Left renal cortex interstitium (tissue), 4 donors: ENCODE measurements around the gene CAPN8. TPM values are rescaled to one million over a fixed set of nuclear protein-coding genes. Genes with fewer than 3 reads are reported as not detected.

Experiments used
- DNase-seq, 4 donors: peaks; one replicate each; pipeline ENCODE4 v3.0.0-alpha.2; 2013; ENCODE audit warnings: low read depth in 4 of 4, low spot score in 2 of 4, missing footprints in 1 of 4
- polyA plus RNA-seq, 4 donors: library from polyadenylated mRNA; unstranded; fragments of 120-200 nt; gene quantifications; one replicate each; pipeline ENCODE4 v1.2.1, GENCODE V29; 2013; ENCODE audit not compliant: insufficient read length in 4 of 4

The CAPN8 gene
- polyA plus RNA-seq: 1 to 10 TPM; 1.3 to 4.8 (median 2.4) TPM

- no peak for DNase-seq
Measured at GRCh38 chr1:223665592-223666312, at the start of gene CAPN8. TSS of gene CAPN8 (minus strand) at chr1:223665701. CDS start at chr1:223665646, 55 bp downstream.

DNA sequence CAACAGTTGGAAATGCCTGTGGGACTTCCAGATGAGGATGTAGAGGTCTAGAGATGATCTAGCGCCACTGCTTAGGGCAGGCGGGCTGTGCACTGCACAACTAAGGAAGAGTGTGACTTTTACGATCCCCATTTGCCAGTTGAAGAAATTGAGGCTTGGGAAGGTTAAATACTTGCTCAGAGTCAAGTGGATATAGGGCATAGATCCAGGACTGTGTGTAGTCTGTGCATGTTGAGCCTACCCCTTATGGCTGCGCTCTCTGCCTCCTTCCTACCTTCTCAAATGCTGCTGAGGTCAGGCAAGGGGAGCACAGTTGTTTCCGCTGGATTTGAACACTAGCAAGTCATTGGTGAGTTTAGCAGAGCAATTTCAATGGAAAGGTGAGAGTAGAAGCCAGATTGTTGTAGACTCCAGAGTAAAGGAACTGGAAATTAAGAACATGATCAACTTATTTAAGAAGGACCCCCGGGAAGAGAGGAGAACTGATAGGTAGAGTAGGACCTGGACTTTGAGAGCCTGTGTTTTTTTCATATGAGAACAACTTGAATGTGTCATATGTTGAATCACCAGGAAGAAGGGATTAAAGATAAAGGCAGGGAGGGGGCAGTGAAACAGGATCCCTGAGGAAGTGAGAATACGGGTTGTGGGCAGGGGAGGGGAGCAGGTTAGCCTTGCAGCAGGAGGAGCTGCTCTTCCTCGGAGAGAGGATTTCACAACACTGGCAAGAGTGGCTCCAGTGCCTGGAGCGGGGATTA is 49.5 kb upstream of the CAPN8 start:
- no peak for DNase-seq

- DNase-seq: no peak
Measured at GRCh38 chr1:223714421-223714724, 48.9 kb upstream of the CAPN8 start.

- DNase-seq: no peak
Measured at GRCh38 chr1:223713546-223714420, 48.3 kb upstream of the CAPN8 start.

GRCh38 chr1:223712850-223713474 is 47.5 kb upstream of the CAPN8 start:
- no peak for DNase-seq

GRCh38 chr1:223712194-223712849 is 46.8 kb upstream of the CAPN8 start, which contains the start of gene CAPN2:
TSS of gene CAPN2 (plus strand) at chr1:223712539. CDS start at chr1:223712641, 102 bp downstream.
- DNase-seq: peak in 1 of 4 donors; percentile 64

- no peak for DNase-seq
Measured at GRCh38 chr1:223711747-223712193, 46.3 kb upstream of the CAPN8 start.

- no peak for DNase-seq
Measured at GRCh38 chr1:223711173-223711572, 45.7 kb upstream of the CAPN8 start.

GRCh38 chr1:223710179-223711133 is 45.0 kb upstream of the CAPN8 start:
- no peak for DNase-seq

- DNase-seq: no peak
Measured at GRCh38 chr1:223709598-223709997, 44.1 kb upstream of the CAPN8 start.

DNA sequence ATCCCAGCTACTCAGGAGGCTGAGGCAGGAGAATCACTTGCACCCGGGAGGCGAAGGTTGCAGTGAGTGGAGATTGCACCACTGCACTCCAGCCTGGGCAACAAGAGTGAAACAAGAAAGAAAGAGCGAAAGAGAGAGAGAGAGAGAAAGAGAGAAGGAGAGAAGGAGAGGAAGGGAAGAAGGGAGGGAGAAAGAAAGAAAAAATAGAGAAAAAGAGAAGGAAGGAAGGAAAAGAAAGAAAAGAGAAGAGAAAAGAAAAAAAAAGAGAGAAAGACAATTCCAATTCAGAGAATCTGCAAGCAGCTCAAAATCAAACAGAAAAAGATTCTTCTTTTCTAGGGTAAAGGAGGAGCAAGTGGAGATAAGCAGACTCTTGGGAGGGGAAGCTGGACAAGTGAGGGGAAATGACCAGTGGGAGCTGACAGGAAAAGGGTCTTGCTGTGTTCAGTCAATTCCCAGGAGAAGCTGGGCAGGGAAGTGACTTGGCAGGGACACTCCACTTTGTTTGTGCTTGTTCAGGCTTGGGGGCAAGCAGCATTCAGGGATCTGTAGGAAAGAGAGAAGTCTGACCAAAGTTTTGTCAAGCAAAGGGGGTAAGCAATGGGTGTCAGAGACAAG is 43.3 kb upstream of the CAPN8 start:
- DNase-seq: no peak

- DNase-seq: no peak
Measured at GRCh38 chr1:223708001-223708359, 42.5 kb upstream of the CAPN8 start.

DNA sequence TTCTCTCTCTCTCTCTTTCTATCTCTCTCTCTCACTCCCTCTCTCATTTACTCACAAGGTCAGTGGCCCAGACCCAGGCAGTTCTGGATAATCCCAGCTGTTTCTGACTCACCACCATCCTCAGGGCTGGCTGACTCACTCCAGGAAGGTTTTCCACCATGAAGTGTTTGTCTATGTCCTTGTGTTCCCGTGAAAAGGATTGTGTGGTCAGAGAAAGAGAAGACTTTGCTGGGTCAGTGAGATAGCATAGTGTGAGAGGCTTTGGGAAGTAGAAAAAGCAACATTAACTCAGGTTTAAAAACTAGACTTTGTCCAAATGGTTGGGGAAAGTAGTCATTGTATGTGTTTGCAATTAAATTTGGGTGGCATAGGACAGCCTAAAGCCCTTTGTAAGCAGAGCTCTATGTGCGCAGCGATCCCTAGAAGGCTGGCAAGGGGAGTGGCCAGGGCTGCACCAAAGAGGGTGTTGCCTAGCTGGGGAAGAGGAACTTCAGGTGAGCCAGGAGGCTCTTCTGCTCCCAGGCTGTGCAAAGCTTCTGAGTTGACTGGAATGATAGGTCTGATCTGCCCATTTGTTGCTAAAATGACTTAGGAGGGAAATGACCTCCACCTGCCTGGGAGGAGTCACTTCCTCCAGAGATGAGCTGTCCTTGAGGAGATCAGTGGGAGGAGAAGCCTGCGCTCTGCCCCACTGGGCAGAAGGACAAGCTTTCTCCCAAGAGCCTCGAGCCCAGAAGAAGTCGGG is 41.9 kb upstream of the CAPN8 start:
- no peak for DNase-seq

DNA sequence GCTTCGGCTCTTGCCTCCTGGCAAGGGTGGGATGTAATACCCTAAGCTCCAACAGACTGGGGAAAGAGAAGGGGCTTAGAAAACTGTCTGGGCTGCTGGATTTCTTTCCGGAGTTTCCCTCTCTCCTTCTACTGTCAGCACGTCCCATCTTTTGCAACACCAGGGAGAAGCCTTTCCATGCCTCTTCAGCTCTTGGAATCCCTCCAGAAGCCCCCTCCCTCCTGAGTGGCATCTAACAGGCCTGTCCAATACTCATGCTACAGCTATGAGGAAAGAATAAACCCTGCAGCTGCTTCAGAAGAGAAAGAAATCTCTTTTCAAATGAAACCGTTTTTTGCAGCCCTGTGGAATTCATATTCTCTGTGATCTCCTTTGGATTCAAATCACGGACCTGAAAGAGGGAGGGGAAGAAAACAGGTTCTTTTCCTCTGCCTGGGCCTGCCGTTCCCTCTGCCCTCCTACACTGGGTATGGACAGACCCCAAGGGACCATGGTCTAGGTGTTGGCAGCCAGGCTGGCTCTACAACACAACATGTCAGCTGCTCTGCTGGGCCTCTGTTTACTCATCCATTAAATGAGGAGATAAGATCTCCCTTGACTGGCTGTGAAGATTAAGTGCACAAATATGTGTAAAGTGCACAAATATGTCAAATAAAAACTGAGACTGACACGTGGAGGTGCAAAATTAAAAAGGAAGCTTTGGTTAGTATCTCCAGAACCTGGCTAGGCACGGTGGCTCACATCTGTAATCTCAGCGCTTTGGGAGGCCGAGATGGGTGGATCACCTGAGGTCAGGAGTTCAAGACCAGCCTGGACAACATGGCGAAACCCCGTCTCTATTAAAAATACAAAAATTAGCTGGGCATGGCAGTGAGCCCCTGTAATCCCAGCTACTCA is 40.8 kb upstream of the CAPN8 start:
- no peak for DNase-seq

- DNase-seq: no peak
Measured at GRCh38 chr1:223704921-223705878, 39.7 kb upstream of the CAPN8 start.

DNA sequence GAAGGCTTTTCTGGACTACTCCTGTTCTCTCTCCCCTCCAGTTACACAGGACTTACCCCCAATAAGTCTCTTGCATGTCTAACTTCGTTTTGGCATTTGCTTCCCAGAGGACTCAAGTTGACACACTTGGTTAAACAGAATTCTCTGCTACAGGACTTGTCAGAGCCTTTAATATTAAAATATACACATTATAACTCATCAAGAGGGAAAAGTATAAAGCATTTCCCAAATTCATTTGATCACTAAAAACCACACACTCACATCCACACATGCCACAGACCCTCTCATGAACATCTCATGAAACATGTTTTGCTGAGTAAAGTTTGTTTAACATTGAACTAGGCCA is 38.1 kb upstream of the CAPN8 start:
- DNase-seq: no peak
